Neural cell (in vitro differentiated cells): ENCODE measurements around the gene NSMF.

ENCODE experiments used
- CTCF ChIP-seq: fragments of 450-650 bp; IDR thresholded peaks from 2 replicates; pipeline ENCODE4 v1.5.1; 2014; ENCODE audit warnings: antibody characterized with exemption, mild to moderate bottlenecking, moderate library complexity; ENCODE audit not compliant: poor library complexity, severe bottlenecking
- MXI1 ChIP-seq: fragments of 450-650 bp; conservative IDR thresholded peaks from 2 replicates; pipeline ENCODE4 v1.6.1; 2014; ENCODE audit warnings: antibody characterized with exemption, mild to moderate bottlenecking; ENCODE audit not compliant: poor library complexity, severe bottlenecking
- POLR2AphosphoS5 ChIP-seq: IDR thresholded peaks from 2 replicates; pipeline ENCODE4 v1.6.1; 2012
- TAF1 ChIP-seq: IDR thresholded peaks from 2 replicates; pipeline ENCODE4 v1.6.1; 2012; ENCODE audit warnings: low read depth

GRCh38 chr9:137498720-137499150 is 39.6 kb upstream of the NSMF start:
- TF ChIP-seq CTCF (no peak), TAF1 (no peak), POLR2AphosphoS5 (no peak), MXI1 (no peak)
